Stimulated activated CD4-positive, alpha-beta T cell treated with anti-CD3 and anti-CD28 coated beads, TNF-alpha, amount 100 ng/mL, for 48 hours (primary cell): ENCODE results near the gene SH3GL1.

Experiments used
- DNase-seq, 3 donors: peaks; one replicate each; pipeline ENCODE4 v3.0.0-alpha.2; 2020; ENCODE audit warnings: low read depth in 3 of 3

The SH3GL1 gene

DNA sequence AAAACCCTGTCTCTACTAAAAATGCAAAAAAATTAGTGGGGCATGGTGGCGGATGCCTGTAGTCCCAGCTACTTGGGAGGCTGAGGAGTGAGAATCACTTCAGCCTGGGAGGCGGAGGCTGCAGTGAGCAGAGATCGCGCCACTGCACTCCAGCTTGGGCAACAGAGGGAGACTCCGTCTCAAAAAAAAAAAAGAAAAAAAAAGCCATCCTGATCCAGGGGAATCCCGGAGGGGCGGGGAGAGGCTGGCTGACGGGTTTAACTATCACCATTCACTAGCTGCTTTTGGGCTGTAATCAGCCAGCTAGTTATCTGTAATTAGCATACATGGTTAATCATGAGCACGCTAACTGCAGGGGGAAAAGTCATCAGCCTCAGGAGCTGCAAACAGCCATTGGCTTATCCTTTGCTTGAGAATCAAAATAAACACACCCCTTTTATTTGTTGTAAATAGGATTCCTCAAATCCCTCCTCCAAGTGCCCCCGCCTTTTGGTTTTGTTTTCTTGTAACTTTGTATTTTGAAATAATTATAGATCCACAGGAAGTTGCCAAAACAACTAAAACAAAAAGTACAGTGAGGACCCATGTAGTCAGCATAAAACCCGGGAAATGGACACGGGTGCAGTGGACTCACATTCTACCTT is 86.4 kb downstream of the SH3GL1 start:
- DNase-seq, result no peak
